Measurements from ENCODE around the gene FAM53B. TPM values are rescaled to one million over a fixed set of nuclear protein-coding genes. Genes with fewer than 3 reads are reported as not detected.

FAM53B gene
- total and polyA plus RNA-seq, 7 donors = 9.6 to 36.6 (median 34.2) TPM

DNA sequence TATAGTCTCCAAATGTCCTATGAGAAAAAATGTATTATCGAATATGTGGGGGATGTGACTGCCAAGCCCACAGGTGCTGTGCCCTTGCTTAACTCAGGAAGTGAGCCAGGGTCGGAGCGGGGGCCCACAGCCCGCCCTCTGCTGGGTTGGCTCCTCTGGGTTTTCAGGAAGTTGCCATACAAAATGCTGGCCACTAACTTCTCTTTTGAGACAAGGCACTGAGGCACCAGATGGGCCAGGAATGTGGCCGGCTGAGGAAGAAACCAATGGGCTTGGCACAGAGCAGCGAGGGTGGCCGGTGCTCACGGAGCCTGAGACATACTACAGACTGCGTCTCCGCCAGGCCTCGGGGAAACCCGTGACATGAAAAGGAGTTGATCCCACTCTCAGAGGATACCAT, 58.9 kb downstream of the FAM53B start:
- TF ChIP-seq EP300 (IDR thresholded peaks at IDR 0.05) (no peak), POLR2AphosphoS5 (IDR thresholded peaks at IDR 0.05) (peak in 2 of 4 donors; percentile 7 to 54), POLR2A (IDR thresholded peaks at IDR 0.05) (no peak)
- TF ChIP-seq, protein P1, sequence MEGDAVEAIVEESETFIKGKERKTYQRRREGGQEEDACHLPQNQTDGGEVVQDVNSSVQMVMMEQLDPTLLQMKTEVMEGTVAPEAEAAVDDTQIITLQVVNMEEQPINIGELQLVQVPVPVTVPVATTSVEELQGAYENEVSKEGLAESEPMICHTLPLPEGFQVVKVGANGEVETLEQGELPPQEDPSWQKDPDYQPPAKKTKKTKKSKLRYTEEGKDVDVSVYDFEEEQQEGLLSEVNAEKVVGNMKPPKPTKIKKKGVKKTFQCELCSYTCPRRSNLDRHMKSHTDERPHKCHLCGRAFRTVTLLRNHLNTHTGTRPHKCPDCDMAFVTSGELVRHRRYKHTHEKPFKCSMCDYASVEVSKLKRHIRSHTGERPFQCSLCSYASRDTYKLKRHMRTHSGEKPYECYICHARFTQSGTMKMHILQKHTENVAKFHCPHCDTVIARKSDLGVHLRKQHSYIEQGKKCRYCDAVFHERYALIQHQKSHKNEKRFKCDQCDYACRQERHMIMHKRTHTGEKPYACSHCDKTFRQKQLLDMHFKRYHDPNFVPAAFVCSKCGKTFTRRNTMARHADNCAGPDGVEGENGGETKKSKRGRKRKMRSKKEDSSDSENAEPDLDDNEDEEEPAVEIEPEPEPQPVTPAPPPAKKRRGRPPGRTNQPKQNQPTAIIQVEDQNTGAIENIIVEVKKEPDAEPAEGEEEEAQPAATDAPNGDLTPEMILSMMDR (IDR thresholded peaks at IDR 0.05) = no peak

DNA sequence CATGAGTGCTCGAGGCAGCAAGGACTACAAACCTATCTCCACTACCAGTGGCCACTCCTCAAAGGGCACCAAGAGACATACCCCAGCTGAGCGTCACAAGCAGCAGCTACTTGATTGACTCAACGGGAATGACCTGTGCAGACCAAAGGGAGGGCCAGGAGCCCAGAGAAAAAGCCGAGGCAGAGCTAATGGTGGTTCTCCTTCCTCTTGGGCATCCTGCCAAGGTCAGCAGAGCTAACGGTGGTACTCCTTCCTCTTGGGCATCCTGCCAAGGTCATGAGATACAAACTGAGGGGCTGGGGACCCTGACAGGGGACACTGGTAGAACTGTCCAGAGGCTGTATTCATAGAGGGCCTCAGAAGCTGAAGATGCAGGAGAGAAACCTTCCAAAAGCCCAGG, 60.4 kb downstream of the FAM53B start:
- intact Hi-C loops (cut with DNase I) = no loop called here
- DNase-seq = no peak
- TF ChIP-seq EP300 (IDR thresholded peaks at IDR 0.05) = no peak
- TF ChIP-seq POLR2AphosphoS5 (IDR thresholded peaks at IDR 0.05) = no peak
- TF ChIP-seq, protein P1 (IDR thresholded peaks at IDR 0.05) = no peak
- TF ChIP-seq POLR2A (IDR thresholded peaks at IDR 0.05) = no peak
- Histone ChIP-seq H3K27me3 (no peaks in the 10 kb centered on the region), H3K4me1 (peaks cover 0 to 49% (median 33%) of the 10 kb centered on the region in 4 donors), H3K27ac (peak overlapping the region in 2 of 4 donors; percentile 2 to 63), H3K9me3 (no peaks in the 10 kb centered on the region), H3K4me3 (no peak overlapping the region), H3K36me3 (peaks cover 6 to 20% (median 13%) of the 10 kb centered on the region in 4 donors)
- 41 to 45% methylated on average over 5 of the region's 5 CpGs for WGBS, 2 donors

More for the DNA sequence above, 58.9 kb downstream of the FAM53B start:
- no peaks in the 10 kb centered on the region for H3K9me3 ChIP-seq
- H3K27me3 ChIP-seq = no peaks in the 10 kb centered on the region
- peaks cover 6 to 18% (median 13%) of the 10 kb centered on the region in 4 donors for H3K36me3 ChIP-seq
- 57 to 90% methylated on average over 12 of the region's 12 CpGs for WGBS, 2 donors
- DNase-seq = peak; percentile 77
- peaks cover 0 to 44% (median 29%) of the 10 kb centered on the region in 4 donors for H3K4me1 ChIP-seq
- H3K27ac ChIP-seq = peak overlapping the region; percentile 28 to 63 (median 42)
- intact Hi-C loops (cut with DNase I) = loop anchor here (5.0 kb wide), 1 partner anchor 38 kb away; no protein-coding TSS in a partner anchor
- no peak overlapping the region for H3K4me3 ChIP-seq

DNA sequence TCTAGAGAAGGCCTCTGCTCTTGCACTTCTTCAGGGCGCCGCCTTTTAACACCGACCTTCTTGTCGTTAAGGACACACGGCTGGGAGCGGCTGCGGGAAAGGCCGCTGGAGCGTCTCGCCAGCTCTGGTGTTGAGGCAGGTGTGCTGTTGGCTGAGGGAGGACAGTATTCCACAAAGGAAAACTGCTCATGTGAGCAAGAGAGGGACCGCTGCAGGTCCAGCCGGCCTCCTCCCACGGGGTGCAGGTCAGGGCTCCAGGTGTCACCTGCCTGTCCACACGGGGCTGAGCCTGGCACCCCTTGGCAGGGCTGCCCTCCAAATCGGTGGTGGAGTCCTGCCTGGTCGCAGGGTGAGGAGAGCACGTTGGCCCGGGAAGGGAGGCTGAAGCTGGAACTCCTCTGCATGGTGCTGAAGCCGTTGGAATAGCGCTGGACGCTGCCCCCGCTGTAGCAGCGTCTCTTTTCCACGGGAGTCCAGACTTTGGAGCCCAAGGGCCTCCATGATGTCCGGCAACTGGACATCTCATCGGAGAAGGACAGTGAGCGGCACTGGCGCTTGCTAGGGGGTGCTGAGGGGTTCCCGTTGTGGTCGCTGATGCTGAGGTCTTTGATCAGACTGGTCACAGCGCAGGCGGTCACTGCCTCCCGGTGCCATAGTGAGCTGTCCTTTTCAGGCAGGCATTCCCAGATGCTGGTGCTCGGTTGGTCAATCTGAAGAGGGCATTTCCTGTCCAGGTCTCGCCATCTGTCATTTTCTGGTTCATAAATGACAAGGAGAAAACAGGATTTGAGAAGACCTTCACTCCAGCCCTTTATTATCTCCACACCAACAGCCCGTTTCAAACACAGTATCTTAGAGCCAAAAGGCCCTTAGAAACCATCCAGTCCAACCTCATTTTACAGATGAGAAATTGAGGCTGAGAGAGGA, 62.3 kb downstream of the FAM53B start:
- TF ChIP-seq POLR2AphosphoS5 (IDR thresholded peaks at IDR 0.05) = no peak
- no peak for TF ChIP-seq EP300 (IDR thresholded peaks at IDR 0.05)
- no peak for TF ChIP-seq POLR2A (IDR thresholded peaks at IDR 0.05)
- TF ChIP-seq, protein P1 (IDR thresholded peaks at IDR 0.05) = no peak
- no peak for DNase-seq
- intact Hi-C loops (cut with DNase I) = no loop called here
- peaks cover 6 to 20% (median 13%) of the 10 kb centered on the region in 4 donors for H3K36me3 ChIP-seq
- peaks cover 0 to 60% (median 45%) of the 10 kb centered on the region in 4 donors for H3K4me1 ChIP-seq
- 95% methylated on average over 36 of the region's 36 CpGs for WGBS, 2 donors
- H3K4me3 ChIP-seq = no peak overlapping the region
- H3K27me3 ChIP-seq = no peaks in the 10 kb centered on the region
- H3K9me3 ChIP-seq = no peaks in the 10 kb centered on the region
- peak overlapping the region in 1 of 4 donors; percentile 12 for H3K27ac ChIP-seq

DNA sequence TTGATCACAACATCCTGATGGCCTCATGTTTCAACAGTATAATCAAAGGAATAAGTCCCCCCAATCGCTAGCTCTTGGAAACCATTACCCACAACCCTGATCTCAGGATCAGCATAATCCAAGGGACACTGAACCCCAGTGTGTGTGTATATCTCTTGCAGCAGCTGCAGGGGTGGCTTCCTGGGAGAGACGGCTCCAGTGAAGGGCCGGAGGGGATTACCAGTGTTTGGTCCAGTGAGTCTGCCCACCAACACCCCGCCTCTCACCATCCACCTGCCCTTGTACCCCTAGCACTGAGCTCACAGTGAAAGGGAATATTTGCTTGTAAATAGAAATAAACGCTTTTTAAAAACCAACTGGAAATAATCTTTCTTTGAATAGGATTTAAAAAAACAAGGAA, 63.1 kb downstream of the FAM53B start:
- Histone ChIP-seq H3K4me3 (no peak overlapping the region), H3K36me3 (peaks cover 6 to 20% (median 13%) of the 10 kb centered on the region in 4 donors), H3K27ac (peak overlapping the region in 1 of 4 donors; percentile 12), H3K27me3 (no peaks in the 10 kb centered on the region), H3K9me3 (no peaks in the 10 kb centered on the region), H3K4me1 (peaks cover 0 to 62% (median 45%) of the 10 kb centered on the region in 4 donors)
- TF ChIP-seq, protein P1 (IDR thresholded peaks at IDR 0.05) = no peak
- TF ChIP-seq POLR2A (IDR thresholded peaks at IDR 0.05) (no peak), POLR2AphosphoS5 (IDR thresholded peaks at IDR 0.05) (no peak), EP300 (IDR thresholded peaks at IDR 0.05) (no peak)
- intact Hi-C loops (cut with DNase I) = no loop called here
- WGBS, 2 donors = 90 to 96% methylated on average over 5 of the region's 5 CpGs
- no peak for DNase-seq
